Measurements from ENCODE around the gene ANGPTL4. TPM values are rescaled to one million over a fixed set of nuclear protein-coding genes. Genes with fewer than 3 reads are reported as not detected.

Gene ANGPTL4
- total and polyA plus RNA-seq, 2 of the 13 experiments (the other 11 are each of a cell fraction or from before 2014, with no cell fraction given) = 0.80 to 21.7 TPM

GRCh38 chr19:8332976-8333766 lies 30.8 kb upstream of the ANGPTL4 start:
- no TSS peak for BruUV-seq (replicated peaks)
- intact Hi-C loops (cut with micrococcal nuclease; ENCODE audit: unreplicated experiment) (no loop called here), in situ Hi-C loops (cut with HindIII; ENCODE audit: extremely low pct_ligation_motif_present, low pct_unique_long_range_greater_than_20kb) (no loop called here)
- Histone ChIP-seq H2AFZ (ENCODE audit: low read length) (no peak overlapping the region), H3K79me2 (ENCODE audit: insufficient read depth, low read length) (no peaks in the 10 kb centered on the region), H3K4me2 (ENCODE audit: low read depth, low read length) (peak overlapping the region; percentile 58; the same call in 1 of the 2 replicates), H3K27me3 (ENCODE audit: control insufficient read depth in 1 of 2, insufficient read depth in 2 of 2, low read length in 2 of 2) (peaks cover 10 to 62% of the 10 kb centered on the region in 2 experiments), H3K36me3 (replicated peaks in 1 of 2; ENCODE audit: control insufficient read depth in 1 of 2, insufficient read depth in 2 of 2, low read length in 2 of 2) (no peaks in the 10 kb centered on the region), H3K9me3 (ENCODE audit: low read length) (no peaks in the 10 kb centered on the region), H3K9ac (ENCODE audit: insufficient read depth, low read depth, low read length) (no peak overlapping the region), H3K27ac (ENCODE audit: extremely low read length, insufficient read depth, low read length) (no peak overlapping the region), H3K4me3 (replicated peaks in 1 of 3; ENCODE audit: insufficient read depth in 1 of 3, low read depth in 2 of 3, low read length in 3 of 3) (peak overlapping the region in 1 of 3 experiments; percentile 23; a peak in 1 of 6 replicates), H3K4me1 (ENCODE audit: insufficient read depth, low read length) (peaks cover 38% of the 10 kb centered on the region), H4K20me1 (ENCODE audit: insufficient read depth, low read length) (no peaks in the 10 kb centered on the region)
- ChIA-PET POLR2A (interaction anchor here (2.1 kb wide), 1 partner anchor 13 kb away, joined by 15 read pairs; the partner anchor contains the start of genes NDUFA7 and RPS28), CTCF (ENCODE audit: low intra/inter-chr PET ratio, low total read pairs) (no interaction called here)
- no peak for FAIRE-seq
- no peak for DNase-seq (ENCODE audit: low spot score)
- no peak; the same call in 2 of the 3 replicates for ATAC-seq
- 32% methylated on average over 31 of the region's 52 CpGs for WGBS (ENCODE audit: low lambda C conversion rate)
- TF ChIP-seq, protein P1, sequence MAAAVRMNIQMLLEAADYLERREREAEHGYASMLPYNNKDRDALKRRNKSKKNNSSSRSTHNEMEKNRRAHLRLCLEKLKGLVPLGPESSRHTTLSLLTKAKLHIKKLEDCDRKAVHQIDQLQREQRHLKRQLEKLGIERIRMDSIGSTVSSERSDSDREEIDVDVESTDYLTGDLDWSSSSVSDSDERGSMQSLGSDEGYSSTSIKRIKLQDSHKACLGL (CRISPR knock-in tag; IDR thresholded peaks at IDR 0.05) = no peak
- TF ChIP-seq MTF2 (CRISPR knock-in tag; IDR thresholded peaks at IDR 0.05; ENCODE audit: borderline replicate concordance) (0 out of 2 replicates have a peak, but pooled peaks have one; percentile 4), ZBTB25 (CRISPR knock-in tag; IDR thresholded peaks at IDR 0.05) (no peak), NFYB (CRISPR knock-in tag; IDR thresholded peaks at IDR 0.05) (no peak), MTA1 (CRISPR knock-in tag; IDR thresholded peaks at IDR 0.05; ENCODE audit: borderline replicate concordance) (no peak), SYNCRIP (IDR thresholded peaks at IDR 0.05; ENCODE audit: insufficient read depth, low read depth, low read length) (no peak), LRRFIP1 (CRISPR knock-in tag; conservative IDR thresholded peaks at IDR 0.05) (no peak), ZNF720 (CRISPR knock-in tag; IDR thresholded peaks at IDR 0.05) (no peak), BCL6 (CRISPR knock-in tag; IDR thresholded peaks at IDR 0.05) (0 out of 2 replicates have a peak, but pooled peaks have one; percentile 20), HNRNPLL (IDR thresholded peaks at IDR 0.05; ENCODE audit: low read depth, low read length, poor library complexity, severe bottlenecking) (peak; percentile 13), CAMTA2 (CRISPR knock-in tag; IDR thresholded peaks at IDR 0.05; ENCODE audit: borderline replicate concordance) (no peak), ZFP82 (CRISPR knock-in tag; IDR thresholded peaks at IDR 0.05; ENCODE audit: borderline replicate concordance) (no peak), ISX (CRISPR knock-in tag; conservative IDR thresholded peaks at IDR 0.05) (no peak), E2F2 (CRISPR knock-in tag; IDR thresholded peaks at IDR 0.05; ENCODE audit: borderline replicate concordance) (no peak), SIX4 (CRISPR knock-in tag; IDR thresholded peaks at IDR 0.05) (no peak), MAFK (conservative IDR thresholded peaks at IDR 0.05 in 1 of 2, IDR thresholded peaks at IDR 0.05 in 1 of 2; ENCODE audit: low read length in 2 of 2) (no peak), SMAD9 (CRISPR knock-in tag; IDR thresholded peaks at IDR 0.05) (no peak), MEF2D (CRISPR knock-in tag; IDR thresholded peaks at IDR 0.05) (no peak)
